WTC11 (cell line): ENCODE measurements around the gene STK32C. TPM values are rescaled to one million over a fixed set of nuclear protein-coding genes. Genes with fewer than 3 reads are reported as not detected.

Experiments used
- ATAC-seq: fragments of 200-7000 bp; cut with Tn5 transposase; 2 replicates; pipeline ENCODE4 v1.10.0; 2021; ENCODE audit warnings: mild to moderate bottlenecking, moderate library complexity
- CTCF ChIA-PET: fragments of 300-600 bp; sonication (Branson Sonifier 250); formaldehyde crosslinking; loops from one replicate; lab custom pipeline; 2021; ENCODE audit warnings: antibody characterized with exemption; lab: Charles Lee
- POLR2A ChIA-PET: fragments of 350-600 bp; sonication (Branson Sonifier 250); formaldehyde crosslinking; loops from one replicate; lab custom pipeline; 2021; ENCODE audit warnings: antibody characterized with exemption; lab: Charles Lee
- DNase-seq: peaks from one replicate; pipeline ENCODE4 v3.0.0; 2021; ENCODE audit warnings: low spot score
- H3K27ac Mint-ChIP-seq: 2 replicates; pipeline ENCODE4 v1.8.0; 2021; ENCODE audit warnings: mixed read lengths
- H3K27me3 Mint-ChIP-seq: 2 replicates; pipeline ENCODE4 v1.8.0; 2021; ENCODE audit warnings: low read depth, mild to moderate bottlenecking, moderate library complexity, mixed read lengths
- H3K36me3 Mint-ChIP-seq: 2 replicates; pipeline ENCODE4 v1.8.0; 2021; ENCODE audit warnings: mixed read lengths
- H3K4me1 Mint-ChIP-seq: 2 replicates; pipeline ENCODE4 v1.8.0; 2022; ENCODE audit warnings: mixed read lengths
- H3K4me3 Mint-ChIP-seq: 2 replicates; pipeline ENCODE4 v1.8.0; 2021; ENCODE audit warnings: mild to moderate bottlenecking, moderate library complexity, mixed read lengths
- H3K9me3 Mint-ChIP-seq: 2 replicates; pipeline ENCODE4 v1.8.0; 2021; ENCODE audit warnings: mixed read lengths
- CREM ChIP-seq: sonication (generic); formaldehyde crosslinking; IDR thresholded peaks from 2 replicates; pipeline ENCODE4 v1.8.1; 2022; ENCODE audit warnings: mild to moderate bottlenecking, missing genetic modification reagents, moderate library complexity
- ELF4 ChIP-seq: sonication (generic); formaldehyde crosslinking; IDR thresholded peaks from 2 replicates; pipeline ENCODE4 v1.8.1; 2022; ENCODE audit warnings: low read depth, mild to moderate bottlenecking, moderate library complexity, missing genetic modification reagents
- ESRRA ChIP-seq: sonication (generic); formaldehyde crosslinking; IDR thresholded peaks from 2 replicates; pipeline ENCODE4 v1.8.1; 2022; ENCODE audit warnings: mild to moderate bottlenecking, missing genetic modification reagents, borderline replicate concordance
- ETV6 ChIP-seq: sonication (generic); formaldehyde crosslinking; IDR thresholded peaks from 2 replicates; pipeline ENCODE4 v1.8.1; 2022; ENCODE audit warnings: mild to moderate bottlenecking, missing genetic modification reagents
- FOXK1 ChIP-seq: sonication (generic); formaldehyde crosslinking; IDR thresholded peaks from 2 replicates; pipeline ENCODE4 v1.8.0; 2022; ENCODE audit warnings: mild to moderate bottlenecking, moderate library complexity, missing genetic modification reagents
- HMGA2 ChIP-seq: fragments of 250-450 bp; sonication (Bioruptor Pico); IDR thresholded peaks from 2 replicates; pipeline ENCODE4 v1.4.0; 2021; ENCODE audit warnings: mild to moderate bottlenecking, moderate library complexity
- KAT7 ChIP-seq: sonication (generic); formaldehyde crosslinking; IDR thresholded peaks from 2 replicates; pipeline ENCODE4 v1.8.1; 2023; ENCODE audit warnings: missing genetic modification reagents, mild to moderate bottlenecking, borderline replicate concordance
- MXD4 ChIP-seq: fragments of 250-450 bp; sonication (Bioruptor Pico); IDR thresholded peaks from 2 replicates; pipeline ENCODE4 v1.8.0; 2021; ENCODE audit warnings: mild to moderate bottlenecking, moderate library complexity, borderline replicate concordance
- NFATC4 ChIP-seq: fragments of 250-450 bp; sonication (Bioruptor Pico); IDR thresholded peaks from 2 replicates; pipeline ENCODE4 v1.9.0; 2021; ENCODE audit warnings: mild to moderate bottlenecking
- NR2C2 ChIP-seq: sonication (generic); formaldehyde crosslinking; IDR thresholded peaks from 2 replicates; pipeline ENCODE4 v1.8.0; 2022; ENCODE audit warnings: mild to moderate bottlenecking, missing genetic modification reagents
- NR3C1 ChIP-seq: sonication (generic); formaldehyde crosslinking; conservative IDR thresholded peaks from 2 replicates; pipeline ENCODE4 v1.8.1; 2023; ENCODE audit warnings: low read depth, mild to moderate bottlenecking, missing genetic modification reagents
- OVOL2 ChIP-seq: fragments of 250-450 bp; sonication (Bioruptor Pico); IDR thresholded peaks from 2 replicates; pipeline ENCODE4 v1.9.0; 2021; ENCODE audit warnings: mild to moderate bottlenecking, borderline replicate concordance
- RELA ChIP-seq: sonication (generic); formaldehyde crosslinking; IDR thresholded peaks from 2 replicates; pipeline ENCODE4 v1.8.1; 2022; ENCODE audit warnings: missing genetic modification reagents, mild to moderate bottlenecking, borderline replicate concordance
- TCF7 ChIP-seq: sonication (generic); formaldehyde crosslinking; IDR thresholded peaks from 2 replicates; pipeline ENCODE4 v1.8.0; 2022; ENCODE audit warnings: mild to moderate bottlenecking, low read depth, missing genetic modification reagents, moderate library complexity
- ZNF219 ChIP-seq: sonication (generic); formaldehyde crosslinking; IDR thresholded peaks from 2 replicates; pipeline ENCODE4 v1.8.0; 2023; ENCODE audit warnings: missing genetic modification reagents, mild to moderate bottlenecking, borderline replicate concordance
- ZNF232 ChIP-seq: sonication (generic); formaldehyde crosslinking; IDR thresholded peaks from 2 replicates; pipeline ENCODE4 v1.8.0; 2022; ENCODE audit warnings: mild to moderate bottlenecking, missing genetic modification reagents
- ZNF317 ChIP-seq: sonication (generic); formaldehyde crosslinking; IDR thresholded peaks from 2 replicates; pipeline ENCODE4 v1.8.1; 2023; ENCODE audit warnings: low read depth, mild to moderate bottlenecking, moderate library complexity, missing genetic modification reagents, borderline replicate concordance
- ZNF416 ChIP-seq: fragments of 250-450 bp; sonication (Bioruptor Pico); IDR thresholded peaks from 2 replicates; pipeline ENCODE4 v1.9.0; 2021; ENCODE audit warnings: mild to moderate bottlenecking, inconsistent platforms
- ZNF423 ChIP-seq: fragments of 250-450 bp; sonication (Bioruptor Pico); IDR thresholded peaks from 2 replicates; pipeline ENCODE4 v2.1.2; 2022; ENCODE audit warnings: mild to moderate bottlenecking, moderate library complexity
- total RNA-seq: library from RNA; stranded (reverse); gene quantifications from 3 replicates; pipeline ENCODE4 v1.2.3, GENCODE V29; 2021
- TF ChIP-seq, protein P1 (sequence below): sonication (generic); formaldehyde crosslinking; IDR thresholded peaks from 2 replicates; pipeline ENCODE4 v1.8.0; 2022; ENCODE audit warnings: mild to moderate bottlenecking, missing genetic modification reagents
- TF ChIP-seq, protein P2 (sequence below): sonication (generic); formaldehyde crosslinking; IDR thresholded peaks from 2 replicates; pipeline ENCODE4 v1.8.1; 2023; ENCODE audit warnings: mild to moderate bottlenecking, missing genetic modification reagents
- TF ChIP-seq, protein P3 (sequence below): sonication (generic); formaldehyde crosslinking; IDR thresholded peaks from 2 replicates; pipeline ENCODE4 v1.8.0; 2023; ENCODE audit warnings: missing genetic modification reagents
- TF ChIP-seq, protein P4 (sequence below): fragments of 200-600 bp; IDR thresholded peaks from 2 replicates; pipeline ENCODE4 v1.8.0; 2022; ENCODE audit warnings: antibody characterized with exemption
- TF ChIP-seq, protein P5 (sequence below): sonication (generic); formaldehyde crosslinking; IDR thresholded peaks from 2 replicates; pipeline ENCODE4 v1.8.0; 2022; ENCODE audit warnings: mild to moderate bottlenecking, missing genetic modification reagents

The STK32C gene
- total RNA-seq, 1 experiment from 2014 or later, result 20.7 TPM

DNA sequence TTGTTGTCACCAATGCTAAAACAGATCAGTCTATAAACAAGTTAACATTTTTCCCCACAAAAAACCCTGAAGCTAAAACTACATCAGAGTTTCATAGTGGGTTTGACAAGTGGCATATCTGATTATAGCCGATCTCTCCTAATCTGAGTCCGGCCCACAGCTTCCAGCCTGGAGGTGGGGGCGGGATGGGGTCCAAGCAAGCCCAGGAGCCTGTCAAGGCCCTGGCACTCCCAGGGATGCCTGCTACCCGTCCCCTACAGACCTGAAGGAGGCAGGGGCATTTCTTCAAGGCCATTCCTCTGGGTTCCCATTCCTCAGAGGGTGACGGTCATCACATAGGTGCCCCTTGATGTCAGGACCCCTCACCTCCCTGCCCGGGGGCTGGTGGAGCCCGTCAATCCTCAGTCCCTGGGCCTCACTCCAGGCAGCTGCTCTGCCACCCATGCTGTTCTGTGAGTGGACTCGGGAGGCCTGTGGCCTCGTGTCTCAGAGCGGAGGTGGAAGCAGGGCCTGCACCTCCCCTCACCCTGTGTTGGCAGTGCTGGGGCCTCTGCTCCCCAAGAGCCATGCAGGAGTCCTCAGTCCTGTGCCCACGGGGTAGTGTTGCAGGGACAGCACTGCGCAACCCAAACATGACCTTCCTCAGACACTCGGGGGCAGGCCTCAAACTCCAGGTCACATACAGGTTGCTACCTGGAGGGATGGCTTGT is 112.2 kb downstream of the STK32C start:
- Mint-ChIP-seq H3K36me3 (peaks cover 6% of the 10 kb centered on the region; the same call in 1 of the 2 replicates), H3K27ac (no peak overlapping the region), H3K4me3 (no peak overlapping the region), H3K27me3 (peaks cover 3% of the 10 kb centered on the region; the same call in 1 of the 2 replicates), H3K9me3 (peaks cover 4% of the 10 kb centered on the region), H3K4me1 (no peaks in the 10 kb centered on the region)
- no peak for TF ChIP-seq ZNF317
- no peak for TF ChIP-seq KAT7 (CRISPR knock-in tag)
- no peak for TF ChIP-seq ZNF219 (CRISPR knock-in tag)
- TF ChIP-seq MXD4, result no peak
- no peak for TF ChIP-seq OVOL2
- no peak for TF ChIP-seq NR3C1
- no peak for TF ChIP-seq ETV6
- no peak for TF ChIP-seq ZNF416 (CRISPR knock-in tag)
- TF ChIP-seq, protein P1, sequence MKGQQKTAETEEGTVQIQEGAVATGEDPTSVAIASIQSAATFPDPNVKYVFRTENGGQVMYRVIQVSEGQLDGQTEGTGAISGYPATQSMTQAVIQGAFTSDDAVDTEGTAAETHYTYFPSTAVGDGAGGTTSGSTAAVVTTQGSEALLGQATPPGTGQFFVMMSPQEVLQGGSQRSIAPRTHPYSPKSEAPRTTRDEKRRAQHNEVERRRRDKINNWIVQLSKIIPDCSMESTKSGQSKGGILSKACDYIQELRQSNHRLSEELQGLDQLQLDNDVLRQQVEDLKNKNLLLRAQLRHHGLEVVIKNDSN (CRISPR knock-in tag), result no peak
- TF ChIP-seq, protein P2, sequence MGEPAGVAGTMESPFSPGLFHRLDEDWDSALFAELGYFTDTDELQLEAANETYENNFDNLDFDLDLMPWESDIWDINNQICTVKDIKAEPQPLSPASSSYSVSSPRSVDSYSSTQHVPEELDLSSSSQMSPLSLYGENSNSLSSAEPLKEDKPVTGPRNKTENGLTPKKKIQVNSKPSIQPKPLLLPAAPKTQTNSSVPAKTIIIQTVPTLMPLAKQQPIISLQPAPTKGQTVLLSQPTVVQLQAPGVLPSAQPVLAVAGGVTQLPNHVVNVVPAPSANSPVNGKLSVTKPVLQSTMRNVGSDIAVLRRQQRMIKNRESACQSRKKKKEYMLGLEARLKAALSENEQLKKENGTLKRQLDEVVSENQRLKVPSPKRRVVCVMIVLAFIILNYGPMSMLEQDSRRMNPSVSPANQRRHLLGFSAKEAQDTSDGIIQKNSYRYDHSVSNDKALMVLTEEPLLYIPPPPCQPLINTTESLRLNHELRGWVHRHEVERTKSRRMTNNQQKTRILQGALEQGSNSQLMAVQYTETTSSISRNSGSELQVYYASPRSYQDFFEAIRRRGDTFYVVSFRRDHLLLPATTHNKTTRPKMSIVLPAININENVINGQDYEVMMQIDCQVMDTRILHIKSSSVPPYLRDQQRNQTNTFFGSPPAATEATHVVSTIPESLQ (CRISPR knock-in tag), result no peak
- TF ChIP-seq, protein P3, sequence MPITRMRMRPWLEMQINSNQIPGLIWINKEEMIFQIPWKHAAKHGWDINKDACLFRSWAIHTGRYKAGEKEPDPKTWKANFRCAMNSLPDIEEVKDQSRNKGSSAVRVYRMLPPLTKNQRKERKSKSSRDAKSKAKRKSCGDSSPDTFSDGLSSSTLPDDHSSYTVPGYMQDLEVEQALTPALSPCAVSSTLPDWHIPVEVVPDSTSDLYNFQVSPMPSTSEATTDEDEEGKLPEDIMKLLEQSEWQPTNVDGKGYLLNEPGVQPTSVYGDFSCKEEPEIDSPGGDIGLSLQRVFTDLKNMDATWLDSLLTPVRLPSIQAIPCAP, result no peak
- TF ChIP-seq HMGA2 (CRISPR knock-in tag), result no peak
- TF ChIP-seq ZNF232 (CRISPR knock-in tag), result no peak
- no peak for TF ChIP-seq NR2C2
- no peak for TF ChIP-seq ESRRA (CRISPR knock-in tag)
- TF ChIP-seq FOXK1 (CRISPR knock-in tag), result no peak
- POLR2A ChIA-PET, result no interaction called here
- CTCF ChIA-PET, result no interaction called here
- no peak for DNase-seq
- no peak for ATAC-seq

DNA sequence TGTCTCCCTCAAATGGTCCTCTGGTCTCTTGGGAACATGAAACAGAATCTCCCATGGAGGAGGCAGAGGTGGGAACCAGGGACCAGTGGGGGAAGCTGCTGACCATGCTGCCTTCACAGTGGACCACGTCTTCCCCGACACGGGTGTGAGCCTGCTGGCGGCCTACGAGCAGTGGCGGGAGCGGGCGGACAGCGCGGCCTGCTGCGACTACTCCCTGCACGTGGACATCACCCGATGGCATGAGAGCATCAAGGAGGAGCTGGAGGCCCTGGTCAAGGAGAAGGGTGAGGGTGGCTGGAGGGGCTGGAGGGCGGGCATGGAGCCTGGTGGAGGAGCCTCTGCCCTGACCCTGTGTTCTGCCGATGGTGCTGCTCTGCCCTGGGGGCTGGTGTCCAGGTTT is 113.0 kb downstream of the STK32C start:
- Mint-ChIP-seq H3K9me3 (peaks cover 4% of the 10 kb centered on the region), H3K4me3 (no peak overlapping the region), H3K4me1 (no peaks in the 10 kb centered on the region), H3K27ac (no peak overlapping the region), H3K36me3 (peaks cover 10% of the 10 kb centered on the region; the same call in 1 of the 2 replicates), H3K27me3 (peaks cover 7% of the 10 kb centered on the region)
- ATAC-seq, result no peak
- no peak for DNase-seq
- POLR2A ChIA-PET, result no interaction called here
- CTCF ChIA-PET, result no interaction called here
- TF ChIP-seq NFATC4 (CRISPR knock-in tag) (no peak), OVOL2 (no peak), ZNF423 (CRISPR knock-in tag) (no peak), ZNF232 (CRISPR knock-in tag) (no peak), ZNF219 (CRISPR knock-in tag) (no peak), RELA (CRISPR knock-in tag) (no peak), TCF7 (CRISPR knock-in tag) (no peak), CREM (CRISPR knock-in tag) (no peak), ELF4 (CRISPR knock-in tag) (no peak), HMGA2 (CRISPR knock-in tag) (no peak)
- TF ChIP-seq, protein P4, sequence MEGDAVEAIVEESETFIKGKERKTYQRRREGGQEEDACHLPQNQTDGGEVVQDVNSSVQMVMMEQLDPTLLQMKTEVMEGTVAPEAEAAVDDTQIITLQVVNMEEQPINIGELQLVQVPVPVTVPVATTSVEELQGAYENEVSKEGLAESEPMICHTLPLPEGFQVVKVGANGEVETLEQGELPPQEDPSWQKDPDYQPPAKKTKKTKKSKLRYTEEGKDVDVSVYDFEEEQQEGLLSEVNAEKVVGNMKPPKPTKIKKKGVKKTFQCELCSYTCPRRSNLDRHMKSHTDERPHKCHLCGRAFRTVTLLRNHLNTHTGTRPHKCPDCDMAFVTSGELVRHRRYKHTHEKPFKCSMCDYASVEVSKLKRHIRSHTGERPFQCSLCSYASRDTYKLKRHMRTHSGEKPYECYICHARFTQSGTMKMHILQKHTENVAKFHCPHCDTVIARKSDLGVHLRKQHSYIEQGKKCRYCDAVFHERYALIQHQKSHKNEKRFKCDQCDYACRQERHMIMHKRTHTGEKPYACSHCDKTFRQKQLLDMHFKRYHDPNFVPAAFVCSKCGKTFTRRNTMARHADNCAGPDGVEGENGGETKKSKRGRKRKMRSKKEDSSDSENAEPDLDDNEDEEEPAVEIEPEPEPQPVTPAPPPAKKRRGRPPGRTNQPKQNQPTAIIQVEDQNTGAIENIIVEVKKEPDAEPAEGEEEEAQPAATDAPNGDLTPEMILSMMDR, result no peak
- TF ChIP-seq, protein P5, sequence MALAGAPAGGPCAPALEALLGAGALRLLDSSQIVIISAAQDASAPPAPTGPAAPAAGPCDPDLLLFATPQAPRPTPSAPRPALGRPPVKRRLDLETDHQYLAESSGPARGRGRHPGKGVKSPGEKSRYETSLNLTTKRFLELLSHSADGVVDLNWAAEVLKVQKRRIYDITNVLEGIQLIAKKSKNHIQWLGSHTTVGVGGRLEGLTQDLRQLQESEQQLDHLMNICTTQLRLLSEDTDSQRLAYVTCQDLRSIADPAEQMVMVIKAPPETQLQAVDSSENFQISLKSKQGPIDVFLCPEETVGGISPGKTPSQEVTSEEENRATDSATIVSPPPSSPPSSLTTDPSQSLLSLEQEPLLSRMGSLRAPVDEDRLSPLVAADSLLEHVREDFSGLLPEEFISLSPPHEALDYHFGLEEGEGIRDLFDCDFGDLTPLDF (CRISPR knock-in tag), result no peak
